NT2/D1 (cell line): ENCODE data around the gene DNALI1.

ENCODE experiments used
- SUZ12 ChIP-seq: IDR thresholded peaks from 2 replicates; pipeline ENCODE4 v1.6.1; 2011; ENCODE audit not compliant: insufficient read length, insufficient read depth; ENCODE audit errors: extremely low read depth
- YY1 ChIP-seq: IDR thresholded peaks from 2 replicates; pipeline ENCODE4 v1.6.1; 2011; ENCODE audit not compliant: insufficient read length, insufficient read depth
- ZNF274 ChIP-seq: IDR thresholded peaks from 2 replicates; pipeline ENCODE4 v1.6.1; 2011; ENCODE audit warnings: mild to moderate bottlenecking, low read depth, low read length

GRCh38 chr1:37537378-37537777 lies 19.4 kb upstream of the DNALI1 start:
- TF ChIP-seq SUZ12 (no peak), ZNF274 (no peak), YY1 (no peak)
